HAP-1 (cell line): ENCODE results near the gene TANGO6.
"Not testable (repeated sequence)": the region's sequence is repeated elsewhere in the genome, so short reads cannot be mapped to it uniquely, and the experiment has no call there.

Source experiments
- DNase-seq, 2 experiments: peaks; one replicate each; pipeline ENCODE4 v3.0.0-alpha.2; 2016 to 2020; ENCODE audit warnings: low spot score in 2 of 2
- H3K27me3 ChIP-seq: fragments of 250-450 bp; sonication (Bioruptor Pico); 2 replicates; pipeline ENCODE4 v1.5.1; 2020; ENCODE audit warnings: low read depth, mild to moderate bottlenecking, moderate library complexity
- H3K36me3 ChIP-seq: fragments of 250-450 bp; sonication (Bioruptor Pico); replicated peaks from 2 replicates; pipeline ENCODE4 v1.5.1; 2020; ENCODE audit warnings: mild to moderate bottlenecking
- H3K4me1 ChIP-seq: fragments of 250-450 bp; sonication (Bioruptor Pico); 2 replicates; pipeline ENCODE4 v1.5.1; 2020; ENCODE audit warnings: mild to moderate bottlenecking
- H3K4me3 ChIP-seq: fragments of 250-450 bp; sonication (Bioruptor Pico); 2 replicates; pipeline ENCODE4 v1.5.1; 2020; ENCODE audit warnings: mild to moderate bottlenecking, moderate library complexity
- H3K9me3 ChIP-seq: fragments of 250-450 bp; sonication (Bioruptor Pico); 2 replicates; pipeline ENCODE4 v1.5.1; 2020; ENCODE audit warnings: mild to moderate bottlenecking, moderate library complexity
- in situ Hi-C: fragments of 300-500 bp; cut with MboI; formaldehyde crosslinking; loops from 3 replicates; pipeline ENCODE4 v1.14.3; 2020; ENCODE audit warnings: low sequenced_read_pairs, inconsistent platforms, mixed read lengths

The TANGO6 gene

GRCh38 chr16:68978303-68978954 is 135.1 kb downstream of the TANGO6 start:
- DNase-seq = no peak
- in situ Hi-C loops = no loop called here

GRCh38 chr16:68980695-68981315 is 137.5 kb downstream of the TANGO6 start:
- no peaks in the 10 kb centered on the region for H3K9me3 ChIP-seq
- in situ Hi-C loops = no loop called here
- no peaks in the 10 kb centered on the region for H3K27me3 ChIP-seq
- no peak for DNase-seq
- no peaks in the 10 kb centered on the region for H3K4me1 ChIP-seq
- no peaks in the 10 kb centered on the region; the same call in 1 of the 2 replicates for H3K36me3 ChIP-seq
- no peak overlapping the region for H3K4me3 ChIP-seq

More at GRCh38 chr16:68978303-68978954, 135.1 kb downstream of the TANGO6 start:
- no peak overlapping the region for H3K4me3 ChIP-seq
- H3K4me1 ChIP-seq = no peaks in the 10 kb centered on the region
- H3K9me3 ChIP-seq = no peaks in the 10 kb centered on the region
- peaks cover 3% of the 10 kb centered on the region; the same call in 1 of the 2 replicates for H3K36me3 ChIP-seq
- no peaks in the 10 kb centered on the region for H3K27me3 ChIP-seq

- H3K4me1 ChIP-seq = peaks cover 2% of the 10 kb centered on the region
- DNase-seq = no peak
- H3K9me3 ChIP-seq = no peaks in the 10 kb centered on the region
- in situ Hi-C loops = no loop called here
- H3K27me3 ChIP-seq = no peaks in the 10 kb centered on the region
- H3K4me3 ChIP-seq = no peak overlapping the region
- H3K36me3 ChIP-seq = no peaks in the 10 kb centered on the region
Observed at GRCh38 chr16:68981971-68982370, 138.6 kb downstream of the TANGO6 start.

GRCh38 chr16:68984467-68984866 is 141.1 kb downstream of the TANGO6 start:
- peaks cover 14% of the 10 kb centered on the region for H3K4me1 ChIP-seq
- no peak for DNase-seq
- H3K9me3 ChIP-seq = no peaks in the 10 kb centered on the region
- H3K36me3 ChIP-seq = no peaks in the 10 kb centered on the region
- no peaks in the 10 kb centered on the region for H3K27me3 ChIP-seq
- H3K4me3 ChIP-seq = no peak overlapping the region
- in situ Hi-C loops = no loop called here

- no peak for DNase-seq
- H3K36me3 ChIP-seq = no peaks in the 10 kb centered on the region
- no peaks in the 10 kb centered on the region for H3K9me3 ChIP-seq
- no peak overlapping the region for H3K4me3 ChIP-seq
- no peaks in the 10 kb centered on the region for H3K27me3 ChIP-seq
- in situ Hi-C loops = no loop called here
- H3K4me1 ChIP-seq = peaks cover 14% of the 10 kb centered on the region
Observed at GRCh38 chr16:68985268-68985667, 141.9 kb downstream of the TANGO6 start.

- in situ Hi-C loops = no loop called here
- H3K4me3 ChIP-seq = no peak overlapping the region
- no peaks in the 10 kb centered on the region for H3K36me3 ChIP-seq
- H3K4me1 ChIP-seq = peaks cover 14% of the 10 kb centered on the region
- H3K27me3 ChIP-seq = no peaks in the 10 kb centered on the region
- no peaks in the 10 kb centered on the region for H3K9me3 ChIP-seq
- no peak for DNase-seq
Observed at GRCh38 chr16:68985855-68986254, 142.5 kb downstream of the TANGO6 start.

- Histone ChIP-seq H3K9me3 (no peaks in the 10 kb centered on the region), H3K36me3 (no peaks in the 10 kb centered on the region), H3K27me3 (no peaks in the 10 kb centered on the region), H3K4me3 (no peak overlapping the region), H3K4me1 (peaks cover 14% of the 10 kb centered on the region)
- in situ Hi-C loops = no loop called here
- peak; percentile 55 to 87 for DNase-seq
Observed at GRCh38 chr16:68987734-68988457, 144.6 kb downstream of the TANGO6 start.

GRCh38 chr16:68990172-68990845 is 147.0 kb downstream of the TANGO6 start:
- peak in 1 of 2 experiments; percentile 7 for DNase-seq
- H3K4me1 ChIP-seq = peaks cover 20% of the 10 kb centered on the region
- H3K36me3 ChIP-seq, H3K4me3 ChIP-seq, H3K27me3 ChIP-seq, H3K9me3 ChIP-seq, in situ Hi-C loops: not testable (repeated sequence)

GRCh38 chr16:68991075-68991474 is 147.7 kb downstream of the TANGO6 start:
- in situ Hi-C loops = no loop called here

GRCh38 chr16:68992521-68992920 is 149.2 kb downstream of the TANGO6 start:
- no peaks in the 10 kb centered on the region for H3K27me3 ChIP-seq
- peaks cover 17% of the 10 kb centered on the region for H3K4me1 ChIP-seq
- no peaks in the 10 kb centered on the region; the same call in 1 of the 2 replicates for H3K36me3 ChIP-seq
- DNase-seq = no peak
- H3K4me3 ChIP-seq = no peak overlapping the region
- in situ Hi-C loops = no loop called here
- no peaks in the 10 kb centered on the region for H3K9me3 ChIP-seq

More at GRCh38 chr16:68991075-68991474, 147.7 kb downstream of the TANGO6 start:
- Histone ChIP-seq H3K4me3 (no peak overlapping the region), H3K9me3 (no peaks in the 10 kb centered on the region), H3K36me3 (no peaks in the 10 kb centered on the region; the same call in 1 of the 2 replicates), H3K27me3 (no peaks in the 10 kb centered on the region), H3K4me1 (peaks cover 24% of the 10 kb centered on the region)
- DNase-seq = no peak

GRCh38 chr16:68993456-68993855 is 150.1 kb downstream of the TANGO6 start:
- peaks cover 10% of the 10 kb centered on the region for H3K4me1 ChIP-seq
- in situ Hi-C loops = no loop called here
- no peak for DNase-seq

GRCh38 chr16:68993885-68994284 is 150.6 kb downstream of the TANGO6 start:
- Histone ChIP-seq H3K4me3 (no peak overlapping the region), H3K36me3 (no peaks in the 10 kb centered on the region; the same call in 1 of the 2 replicates), H3K27me3 (no peaks in the 10 kb centered on the region), H3K9me3 (no peaks in the 10 kb centered on the region), H3K4me1 (peaks cover 10% of the 10 kb centered on the region)
- in situ Hi-C loops = no loop called here
- DNase-seq = no peak

More at GRCh38 chr16:68993456-68993855, 150.1 kb downstream of the TANGO6 start:
- Histone ChIP-seq H3K4me3 (no peak overlapping the region), H3K27me3 (no peaks in the 10 kb centered on the region), H3K9me3 (no peaks in the 10 kb centered on the region), H3K36me3 (no peaks in the 10 kb centered on the region; the same call in 1 of the 2 replicates)

- Histone ChIP-seq H3K4me3 (no peak overlapping the region), H3K9me3 (no peaks in the 10 kb centered on the region), H3K36me3 (no peaks in the 10 kb centered on the region; the same call in 1 of the 2 replicates), H3K27me3 (no peaks in the 10 kb centered on the region), H3K4me1 (peaks cover 10% of the 10 kb centered on the region)
- in situ Hi-C loops = no loop called here
- DNase-seq = no peak
Observed at GRCh38 chr16:68994324-68994723, 151.0 kb downstream of the TANGO6 start.
